ENCODE measurements around the gene MTMR6.

DNA sequence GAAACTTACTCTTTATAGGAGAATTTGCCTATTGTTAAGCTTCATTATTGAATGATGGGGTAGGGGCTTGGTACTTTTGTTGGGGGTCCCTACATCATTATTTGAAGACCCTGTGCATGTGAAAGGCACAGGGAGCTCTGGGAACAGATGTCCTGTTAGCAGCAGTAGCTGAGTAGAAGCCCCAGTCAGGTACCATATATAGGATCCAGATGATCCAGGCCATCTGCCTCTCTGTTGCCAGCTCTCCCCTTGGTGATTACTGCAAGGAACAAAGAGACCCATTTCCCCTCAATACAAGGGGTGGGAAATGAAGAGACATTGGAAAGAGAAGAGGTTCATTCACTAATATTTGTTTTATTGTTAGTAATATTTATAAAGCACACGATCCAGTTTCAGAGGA lies 4.4 kb upstream of the MTMR6 start:
- no peak for TF ChIP-seq POLR2AphosphoS5 (IDR thresholded peaks at IDR 0.05; ENCODE audit: low read depth, low read length)
- TF ChIP-seq FOXP2 (optimal IDR thresholded peaks at IDR 0.05; ENCODE audit: borderline replicate concordance, extremely low read depth, extremely low read length, insufficient read depth) = no peak
- no peak for TF ChIP-seq SIN3A (IDR thresholded peaks at IDR 0.05; ENCODE audit: borderline replicate concordance, insufficient read depth, low read length)
- no peak for TF ChIP-seq TAF1 (IDR thresholded peaks at IDR 0.05; ENCODE audit: borderline replicate concordance, insufficient read depth, low read length)
